ENCODE data around the gene NUCB1.

NUCB1 gene

DNA sequence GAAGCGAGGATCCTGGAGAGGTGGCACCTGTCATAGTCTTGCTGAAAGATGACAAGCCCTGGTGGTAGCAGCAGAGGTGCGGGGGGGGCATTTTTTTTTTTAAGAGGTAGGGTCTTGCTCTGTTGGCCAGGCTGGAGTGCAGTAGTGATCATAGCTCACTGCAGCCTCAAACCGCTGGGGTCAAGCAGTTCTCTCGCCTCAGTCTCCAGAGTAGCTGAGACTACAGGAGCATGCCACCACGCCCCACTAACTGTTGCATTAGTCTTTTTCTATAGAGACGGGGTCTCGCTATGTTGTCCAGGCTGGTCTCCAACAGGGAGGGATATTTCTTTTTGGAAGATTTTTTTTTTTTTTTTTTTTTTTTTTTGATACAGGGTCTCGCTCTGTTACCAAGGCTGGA, 57.9 kb downstream of the NUCB1 start:
- TF ChIP-seq, protein P1, sequence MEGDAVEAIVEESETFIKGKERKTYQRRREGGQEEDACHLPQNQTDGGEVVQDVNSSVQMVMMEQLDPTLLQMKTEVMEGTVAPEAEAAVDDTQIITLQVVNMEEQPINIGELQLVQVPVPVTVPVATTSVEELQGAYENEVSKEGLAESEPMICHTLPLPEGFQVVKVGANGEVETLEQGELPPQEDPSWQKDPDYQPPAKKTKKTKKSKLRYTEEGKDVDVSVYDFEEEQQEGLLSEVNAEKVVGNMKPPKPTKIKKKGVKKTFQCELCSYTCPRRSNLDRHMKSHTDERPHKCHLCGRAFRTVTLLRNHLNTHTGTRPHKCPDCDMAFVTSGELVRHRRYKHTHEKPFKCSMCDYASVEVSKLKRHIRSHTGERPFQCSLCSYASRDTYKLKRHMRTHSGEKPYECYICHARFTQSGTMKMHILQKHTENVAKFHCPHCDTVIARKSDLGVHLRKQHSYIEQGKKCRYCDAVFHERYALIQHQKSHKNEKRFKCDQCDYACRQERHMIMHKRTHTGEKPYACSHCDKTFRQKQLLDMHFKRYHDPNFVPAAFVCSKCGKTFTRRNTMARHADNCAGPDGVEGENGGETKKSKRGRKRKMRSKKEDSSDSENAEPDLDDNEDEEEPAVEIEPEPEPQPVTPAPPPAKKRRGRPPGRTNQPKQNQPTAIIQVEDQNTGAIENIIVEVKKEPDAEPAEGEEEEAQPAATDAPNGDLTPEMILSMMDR (IDR thresholded peaks at IDR 0.05; ENCODE audit: poor library complexity, severe bottlenecking) = no peak
- ATAC-seq (ENCODE audit: low read depth) = no peak
- Histone ChIP-seq H3K4me1 (ENCODE audit: insufficient read depth, poor library complexity, severe bottlenecking) (no peaks in the 10 kb centered on the region), H3K27ac (ENCODE audit: poor library complexity, severe bottlenecking) (no peak overlapping the region), H3K27me3 (ENCODE audit: insufficient read depth, poor library complexity, severe bottlenecking) (no peaks in the 10 kb centered on the region), H3K4me3 (ENCODE audit: severe bottlenecking) (no peak overlapping the region), H3K36me3 (ENCODE audit: low read depth) (peaks cover 17% of the 10 kb centered on the region), H3K9me3 (ENCODE audit: severe bottlenecking) (no peaks in the 10 kb centered on the region)
- no peak for DNase-seq (ENCODE audit: low spot score)

DNA sequence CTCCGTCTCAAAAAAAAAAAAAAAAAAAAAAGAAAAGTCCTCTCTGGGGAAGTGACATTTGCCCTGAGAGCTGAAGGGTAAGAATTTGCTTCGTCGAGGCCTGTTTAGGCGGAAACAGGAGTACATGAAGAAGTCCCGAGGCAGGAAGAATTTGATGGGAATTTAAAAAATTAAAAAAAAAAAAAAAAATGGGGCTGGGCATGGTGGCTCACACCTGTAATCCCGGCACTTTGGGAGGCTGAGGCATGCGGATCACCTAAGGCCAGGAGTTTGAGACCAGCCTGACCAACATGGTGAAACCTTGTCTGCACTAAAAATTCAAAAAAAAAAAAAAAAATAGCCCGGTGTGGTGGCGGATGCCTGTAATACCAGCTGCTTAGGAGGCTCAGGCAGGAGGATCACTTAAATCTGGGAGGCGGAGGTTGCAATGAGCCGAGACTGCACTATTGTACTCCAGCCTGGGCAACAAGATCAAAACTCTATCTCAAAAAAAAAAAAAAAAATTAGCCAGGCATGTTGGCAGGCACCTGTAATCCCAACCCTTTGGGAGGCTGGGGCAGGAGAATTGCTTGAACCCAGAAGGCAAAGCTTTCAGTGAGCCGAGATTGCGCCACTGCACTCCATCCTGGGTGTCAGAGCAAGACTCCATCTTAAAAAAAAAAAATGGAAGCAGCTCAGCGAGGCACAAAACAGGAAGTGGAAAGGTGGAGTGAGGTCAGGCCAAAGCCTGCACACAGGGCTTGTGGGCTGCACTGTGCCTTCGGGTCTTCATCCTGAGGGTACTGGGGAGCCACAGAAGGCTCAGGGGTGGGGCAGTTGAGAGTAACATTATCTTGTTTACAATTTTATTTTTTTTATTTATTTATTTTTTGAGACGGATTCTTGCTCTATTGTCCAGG, 59.5 kb downstream of the NUCB1 start:
- Histone ChIP-seq H3K4me1 (ENCODE audit: insufficient read depth, poor library complexity, severe bottlenecking) (peaks cover 15% of the 10 kb centered on the region), H3K27ac (ENCODE audit: poor library complexity, severe bottlenecking) (no peak overlapping the region), H3K9me3 (ENCODE audit: severe bottlenecking) (no peaks in the 10 kb centered on the region), H3K4me3 (ENCODE audit: severe bottlenecking) (no peak overlapping the region), H3K27me3 (ENCODE audit: insufficient read depth, poor library complexity, severe bottlenecking) (no peaks in the 10 kb centered on the region), H3K36me3 (ENCODE audit: low read depth) (peaks cover 17% of the 10 kb centered on the region)
- ATAC-seq (ENCODE audit: low read depth) = no peak
- TF ChIP-seq, protein P1 (IDR thresholded peaks at IDR 0.05; ENCODE audit: poor library complexity, severe bottlenecking) = no peak
- DNase-seq (ENCODE audit: low spot score) = no peak

DNA sequence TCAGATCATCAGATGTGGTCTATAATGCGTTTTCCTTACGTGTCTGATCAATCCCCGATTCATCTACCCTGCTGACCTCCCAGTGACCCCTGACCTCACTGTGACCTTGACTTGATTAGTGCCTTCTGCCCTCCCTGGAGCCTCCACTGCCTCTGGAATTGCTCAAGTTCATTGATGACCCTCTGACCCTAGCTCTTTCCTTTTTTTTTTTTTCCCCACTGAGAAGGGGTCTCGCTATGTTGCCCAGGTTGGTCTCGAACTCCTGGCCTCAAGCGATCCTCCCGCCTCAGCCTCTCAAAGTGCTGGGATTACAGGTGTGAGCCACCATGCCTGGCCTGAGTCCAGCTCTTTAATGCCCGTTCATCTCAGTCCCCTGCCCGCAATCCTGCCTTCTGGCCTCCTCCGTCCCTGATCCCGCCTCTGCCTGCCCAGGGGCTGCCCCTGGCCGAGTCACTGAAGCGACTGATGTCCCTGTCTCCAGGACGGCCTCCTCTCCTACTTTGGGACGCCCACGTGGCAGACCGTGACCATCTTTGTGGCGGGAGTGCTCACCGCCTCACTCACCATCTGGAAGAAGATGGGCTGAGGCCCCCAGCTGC, 61.0 kb downstream of the NUCB1 start:
- Histone ChIP-seq H3K36me3 (ENCODE audit: low read depth) (peaks cover 20% of the 10 kb centered on the region), H3K4me1 (ENCODE audit: insufficient read depth, poor library complexity, severe bottlenecking) (peaks cover 16% of the 10 kb centered on the region), H3K27me3 (ENCODE audit: insufficient read depth, poor library complexity, severe bottlenecking) (no peaks in the 10 kb centered on the region), H3K4me3 (ENCODE audit: severe bottlenecking) (no peak overlapping the region), H3K9me3 (ENCODE audit: severe bottlenecking) (no peaks in the 10 kb centered on the region), H3K27ac (ENCODE audit: poor library complexity, severe bottlenecking) (no peak overlapping the region)
- ATAC-seq (ENCODE audit: low read depth) (no peak), DNase-seq (ENCODE audit: low spot score) (no peak)
- TF ChIP-seq, protein P1 (IDR thresholded peaks at IDR 0.05; ENCODE audit: poor library complexity, severe bottlenecking) = no peak

DNA sequence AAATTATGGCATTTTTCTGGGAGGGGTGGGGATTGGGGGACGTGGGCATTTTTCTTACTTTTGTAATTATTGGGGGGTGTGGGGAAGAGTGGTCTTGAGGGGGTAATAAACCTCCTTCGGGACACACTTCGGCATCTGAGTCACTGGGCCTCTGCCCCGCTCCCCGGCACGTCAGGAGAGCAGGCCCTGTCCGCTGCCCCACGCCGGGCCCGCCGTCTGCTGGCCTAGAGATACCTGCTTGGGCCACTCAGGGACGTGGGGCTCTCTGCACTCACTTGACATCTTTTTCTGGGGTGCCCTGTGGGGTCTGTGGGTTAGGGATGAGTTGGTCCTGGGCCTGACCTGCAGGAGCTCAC, 61.5 kb downstream of the NUCB1 start:
- Histone ChIP-seq H3K27me3 (ENCODE audit: insufficient read depth, poor library complexity, severe bottlenecking) (no peaks in the 10 kb centered on the region), H3K4me3 (ENCODE audit: severe bottlenecking) (no peak overlapping the region), H3K27ac (ENCODE audit: poor library complexity, severe bottlenecking) (peak overlapping the region; percentile 91), H3K9me3 (ENCODE audit: severe bottlenecking) (no peaks in the 10 kb centered on the region), H3K36me3 (ENCODE audit: low read depth) (peaks cover 22% of the 10 kb centered on the region), H3K4me1 (ENCODE audit: insufficient read depth, poor library complexity, severe bottlenecking) (peaks cover 16% of the 10 kb centered on the region)
- no peak for DNase-seq (ENCODE audit: low spot score)
- TF ChIP-seq, protein P1 (IDR thresholded peaks at IDR 0.05; ENCODE audit: poor library complexity, severe bottlenecking) = no peak
- no peak for ATAC-seq (ENCODE audit: low read depth)

All from RWPE2 (cell line).